ENCODE results near the gene RCN1. TPM values are rescaled to one million over a fixed set of nuclear protein-coding genes. Genes with fewer than 3 reads are reported as not detected.

The RCN1 gene
- 56.3 TPM for total RNA-seq

GRCh38 chr11:32090545-32091370 is at the start of gene RCN1:
Gene RCN1, plus strand, starts transcription at chr11:32091074. Its CDS starts 123 bp downstream, at chr11:32091197.

Small RNA genes within 50 kb of the gene (small RNA-seq; reads per million reads assigned to genes)
- gene RF00012: not detected

Data from diencephalon (tissue), 1 donor.